CD4-positive, alpha-beta T cell treated with Interferon alpha-2 for 1 hour (primary cell): Measurements from ENCODE around the gene PLA2G4B.

Experiments
- DNase-seq, 2 donors: peaks; one replicate each; pipeline ENCODE4 v3.0.0-alpha.2; 2020 to 2022

Gene PLA2G4B

DNA sequence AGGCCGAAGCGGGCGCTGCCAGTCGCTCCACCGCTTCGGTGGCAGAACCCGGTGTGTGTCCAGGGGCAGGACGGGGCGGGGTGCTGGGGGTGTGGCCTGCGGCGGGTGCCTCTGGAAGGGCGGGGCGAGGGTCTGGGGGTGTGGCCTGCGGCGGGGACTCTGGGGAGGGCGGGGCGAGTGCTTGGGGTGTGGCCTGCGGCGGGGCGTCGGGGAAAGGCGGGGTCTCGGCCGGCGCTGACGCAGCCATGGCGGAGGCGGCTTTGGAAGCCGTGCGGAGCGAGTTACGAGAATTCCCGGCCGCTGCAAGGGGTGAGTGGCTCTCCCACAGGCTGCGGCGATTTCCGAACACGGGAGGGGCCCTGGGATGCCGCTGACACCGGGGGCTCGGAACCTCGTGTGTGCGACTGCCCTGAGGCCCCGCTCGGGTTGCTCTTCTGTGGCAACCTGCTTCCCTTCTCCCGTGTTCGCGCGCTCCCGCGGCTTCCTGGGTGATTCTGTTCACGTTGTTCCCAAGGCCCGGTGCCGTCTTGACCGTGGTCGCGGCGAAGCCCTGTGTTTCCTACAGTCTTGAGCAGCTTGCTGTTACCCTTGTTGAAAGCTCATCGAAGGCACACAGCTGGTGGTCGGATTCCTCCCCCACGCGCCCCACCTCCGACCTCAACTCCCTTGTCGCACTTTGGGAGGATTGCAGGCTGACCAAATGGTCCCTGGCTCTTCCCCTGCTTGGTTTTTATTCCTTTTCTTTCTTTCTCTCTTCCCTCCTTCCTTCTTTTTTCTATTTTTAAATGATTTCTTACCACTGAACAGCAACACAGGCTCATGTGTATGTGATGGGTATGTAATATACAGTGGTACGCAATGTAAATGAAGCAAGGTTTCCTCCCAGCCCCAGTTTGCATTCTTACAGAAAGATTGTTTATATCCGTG, 10.5 kb upstream of the PLA2G4B start, which contains the start of gene JMJD7:
TSS of gene JMJD7 (plus strand) at position 213 of the 927 bp plus-strand sequence. CDS start at position 246, 33 bp downstream.
- peak; percentile 90 to 93 for DNase-seq

DNA sequence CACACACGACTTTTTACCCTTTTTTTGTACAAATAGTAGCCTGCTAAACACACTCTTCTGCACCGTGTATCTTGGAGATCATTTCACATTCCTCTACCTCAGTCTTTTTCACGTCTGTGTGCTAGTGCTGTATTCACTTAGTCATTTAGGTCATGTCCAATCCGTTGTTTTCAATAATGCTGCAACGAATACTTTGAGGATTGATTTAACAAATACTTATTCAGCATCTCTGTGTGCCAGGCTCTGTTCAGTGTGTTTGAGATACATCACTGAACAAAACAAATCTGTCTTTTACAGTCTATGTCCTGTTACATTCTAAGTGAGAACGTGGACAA, 9.9 kb upstream of the PLA2G4B start:
- DNase-seq, result no peak

DNA sequence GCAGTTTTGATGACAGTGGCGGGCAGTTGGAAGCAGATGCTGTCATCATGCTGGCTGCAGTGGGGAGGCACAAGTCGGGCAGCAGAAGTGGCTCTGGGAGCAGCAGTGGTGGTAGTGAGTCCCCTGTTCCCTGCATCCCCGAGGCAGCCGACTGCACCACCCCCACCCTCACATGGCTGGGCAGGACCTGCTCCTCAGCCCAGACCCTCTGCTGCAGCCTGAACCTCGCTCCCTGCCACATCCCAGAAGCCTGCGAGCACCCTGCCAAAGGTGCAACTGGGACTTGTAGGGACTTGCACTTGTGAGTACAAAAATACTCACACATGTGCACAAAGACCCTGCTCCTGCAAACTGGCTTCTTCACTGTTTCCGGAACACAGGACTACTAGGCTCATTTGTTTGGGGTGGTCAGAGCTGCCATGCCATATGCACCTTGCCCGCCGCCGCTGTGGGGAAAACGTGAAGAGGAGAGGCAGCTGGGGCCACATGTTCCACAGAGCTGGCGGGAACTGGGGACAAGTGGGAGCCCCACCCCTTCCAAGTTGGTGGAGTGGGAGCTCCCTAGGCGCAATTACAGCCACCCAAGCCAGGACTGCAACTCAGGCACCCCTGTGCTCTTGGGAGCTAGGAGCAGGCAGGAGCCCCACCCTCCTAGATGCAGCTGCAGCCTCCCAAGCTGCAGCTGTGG, 8.5 kb upstream of the PLA2G4B start:
- no peak for DNase-seq

GRCh38 chr15:41831291-41831690, 7.4 kb upstream of the PLA2G4B start:
- peak; percentile 7 to 60 for DNase-seq

DNA sequence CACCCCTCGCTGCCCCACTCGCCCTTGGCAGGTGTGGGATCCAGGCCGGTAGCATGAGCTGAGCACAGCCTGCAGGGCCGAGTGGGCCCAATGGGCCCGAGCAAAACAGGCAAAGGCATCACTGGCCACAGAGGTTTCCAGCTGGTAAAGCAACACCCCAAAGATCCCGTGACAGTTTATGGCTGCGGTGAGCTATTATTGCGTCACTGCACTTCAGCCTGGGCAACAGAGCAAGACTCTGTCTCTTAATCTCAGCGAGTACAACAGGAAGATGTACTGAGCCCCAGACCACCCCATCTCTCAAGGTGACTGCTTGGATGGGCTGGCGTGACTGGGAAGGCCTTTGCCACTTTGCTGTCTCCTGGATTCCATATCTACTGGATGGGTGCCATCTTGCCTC, 6.4 kb upstream of the PLA2G4B start:
- DNase-seq, result no peak

- no peak for DNase-seq
Measured at GRCh38 chr15:41832875-41833274, 5.8 kb upstream of the PLA2G4B start.

- no peak for DNase-seq
Measured at GRCh38 chr15:41834096-41834495, 4.6 kb upstream of the PLA2G4B start.

GRCh38 chr15:41836073-41836472, 2.6 kb upstream of the PLA2G4B start:
- no peak for DNase-seq

DNA sequence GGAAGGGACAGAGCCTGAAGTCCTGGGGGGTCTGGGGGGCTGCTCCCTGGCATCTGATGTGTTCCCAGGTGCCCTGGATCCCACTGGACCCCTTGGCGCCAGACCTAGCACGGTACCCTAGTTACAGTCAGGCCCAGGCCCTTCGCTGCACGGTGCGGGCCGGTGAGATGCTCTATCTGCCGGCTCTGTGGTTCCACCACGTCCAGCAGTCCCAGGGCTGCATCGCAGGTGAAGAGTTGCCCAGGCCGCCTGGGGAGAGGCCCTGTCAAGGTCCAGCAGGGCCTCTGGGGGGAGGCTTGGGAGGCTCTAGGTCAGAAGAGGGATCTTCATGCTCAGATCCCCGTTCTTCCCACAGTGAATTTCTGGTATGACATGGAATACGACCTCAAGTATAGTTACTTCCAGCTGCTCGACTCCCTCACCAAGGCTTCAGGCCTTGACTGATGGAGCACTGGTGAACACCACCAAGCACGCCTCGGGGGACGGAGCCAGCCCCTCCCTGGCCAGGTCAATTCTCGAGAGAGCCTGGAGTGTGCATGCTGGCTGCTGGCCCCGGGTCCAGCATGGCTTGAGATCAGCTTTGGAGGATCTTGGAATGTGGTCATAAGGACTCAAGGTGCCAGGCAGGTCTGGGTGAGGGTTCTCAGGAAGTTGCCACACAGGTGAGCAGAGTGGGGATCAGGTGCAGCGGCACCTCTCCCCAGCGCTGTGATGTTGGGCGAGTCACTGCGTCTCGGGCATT, 1.8 kb upstream of the PLA2G4B start:
- DNase-seq, result no peak

GRCh38 chr15:41839781-41840491, 1.3 kb downstream of the PLA2G4B start:
- DNase-seq, result no peak

DNA sequence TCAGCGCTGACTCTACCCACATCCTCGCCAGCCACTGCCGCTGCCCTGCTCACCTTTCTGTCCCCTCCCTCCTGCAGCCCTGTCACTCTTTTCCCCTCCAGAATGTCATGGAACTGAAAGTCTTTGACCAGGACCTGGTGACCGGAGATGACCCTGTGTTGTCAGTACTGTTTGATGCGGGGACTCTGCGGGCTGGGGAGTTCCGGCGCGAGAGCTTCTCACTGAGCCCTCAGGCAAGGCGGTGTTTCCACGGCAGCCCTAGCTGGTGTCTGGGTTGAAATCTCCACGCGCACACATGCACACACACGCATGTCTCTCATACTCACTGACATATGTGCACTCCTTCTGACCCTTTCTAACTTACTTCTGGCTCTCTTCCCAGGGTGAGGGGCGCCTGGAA, 2.0 kb downstream of the PLA2G4B start:
- DNase-seq, result no peak

- DNase-seq, result no peak
Measured at GRCh38 chr15:41841131-41841530, 2.5 kb downstream of the PLA2G4B start.

DNA sequence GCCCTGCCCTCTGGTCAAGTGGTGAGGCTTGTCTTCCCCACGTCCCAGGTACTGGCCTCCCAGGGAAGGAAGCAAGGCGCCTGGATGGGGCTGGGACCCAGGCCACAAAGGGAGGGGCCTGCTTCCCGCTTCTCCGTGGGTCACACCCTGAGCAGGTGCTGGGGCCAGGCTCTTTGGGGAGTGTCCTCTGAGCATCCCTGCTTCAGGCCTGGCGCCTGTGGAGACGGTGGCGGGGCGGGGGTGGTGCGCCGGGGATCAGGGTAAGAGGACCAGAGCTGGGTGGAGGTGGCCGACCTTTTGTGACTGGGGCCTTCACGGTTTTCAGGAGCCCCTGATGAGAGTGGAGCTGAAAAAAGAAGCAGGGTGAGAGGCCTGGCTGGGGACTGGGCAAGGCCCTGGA, 3.6 kb downstream of the PLA2G4B start:
- no peak for DNase-seq

- no peak for DNase-seq
Measured at GRCh38 chr15:41843571-41843970, 4.9 kb downstream of the PLA2G4B start.

- no peak for DNase-seq
Measured at GRCh38 chr15:41844814-41845213, 6.2 kb downstream of the PLA2G4B start.

DNA sequence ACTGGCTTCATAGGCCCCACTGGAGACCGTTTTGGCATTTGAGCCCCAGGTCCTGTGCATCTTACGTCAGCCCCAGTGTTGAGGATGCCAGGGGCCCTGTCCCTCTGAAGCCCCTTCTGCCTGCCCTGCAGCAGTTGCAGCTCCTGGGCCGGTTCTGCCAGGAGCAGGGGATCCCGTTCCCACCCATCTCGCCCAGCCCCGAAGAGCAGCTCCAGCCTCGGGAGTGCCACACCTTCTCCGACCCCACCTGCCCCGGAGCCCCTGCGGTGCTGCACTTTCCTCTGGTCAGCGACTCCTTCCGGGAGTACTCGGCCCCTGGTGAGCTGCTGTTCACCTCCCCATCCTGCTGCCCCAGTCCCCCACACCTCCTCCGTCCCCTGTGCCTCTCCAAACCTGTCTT, 8.6 kb downstream of the PLA2G4B start:
- DNase-seq, result no peak

DNA sequence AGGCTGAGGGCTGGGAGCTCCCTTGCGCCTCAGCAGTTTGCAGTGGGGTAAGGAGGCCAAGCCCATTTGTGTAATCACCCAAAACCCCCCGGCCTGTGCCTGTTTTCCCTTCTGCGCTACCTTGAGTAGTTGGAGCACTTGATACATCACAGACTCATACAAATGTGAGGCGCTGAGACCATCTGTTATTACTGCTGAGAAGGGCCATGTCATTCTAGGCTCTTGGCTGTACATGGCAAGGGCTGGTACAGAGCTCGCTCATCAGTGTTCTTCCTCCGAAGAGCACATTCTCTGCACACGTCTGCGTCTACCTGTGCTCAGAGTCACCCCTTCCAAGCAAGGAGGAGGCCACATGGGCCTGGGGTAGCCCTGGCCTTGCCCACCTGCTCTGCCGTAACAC, 9.3 kb downstream of the PLA2G4B start:
- no peak for DNase-seq

- DNase-seq, result no peak
Measured at GRCh38 chr15:41848631-41849030, 10.0 kb downstream of the PLA2G4B start.

- no peak for DNase-seq
Measured at GRCh38 chr15:41849204-41849603, 10.6 kb downstream of the PLA2G4B start.

DNA sequence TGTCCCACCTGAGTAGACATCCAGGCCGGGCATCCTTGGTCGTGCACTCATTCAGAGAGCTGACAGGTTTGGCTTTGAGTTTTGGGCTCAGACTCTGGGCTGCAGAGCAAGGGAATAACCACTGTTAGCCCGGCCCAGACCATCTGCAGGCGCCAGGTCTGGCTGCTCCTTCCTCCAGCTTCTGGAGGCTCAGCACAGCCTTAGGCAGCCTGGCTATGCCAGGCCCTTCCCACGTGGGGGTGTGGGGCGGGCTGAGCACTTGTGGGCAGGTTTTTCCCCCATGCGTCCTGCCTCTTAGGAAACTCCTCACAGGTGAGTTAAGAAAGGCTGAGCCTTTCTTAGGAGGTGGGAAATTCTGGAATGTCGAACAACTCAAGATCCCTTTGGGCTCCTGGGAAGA, 11.2 kb downstream of the PLA2G4B start:
- DNase-seq, result no peak

DNA sequence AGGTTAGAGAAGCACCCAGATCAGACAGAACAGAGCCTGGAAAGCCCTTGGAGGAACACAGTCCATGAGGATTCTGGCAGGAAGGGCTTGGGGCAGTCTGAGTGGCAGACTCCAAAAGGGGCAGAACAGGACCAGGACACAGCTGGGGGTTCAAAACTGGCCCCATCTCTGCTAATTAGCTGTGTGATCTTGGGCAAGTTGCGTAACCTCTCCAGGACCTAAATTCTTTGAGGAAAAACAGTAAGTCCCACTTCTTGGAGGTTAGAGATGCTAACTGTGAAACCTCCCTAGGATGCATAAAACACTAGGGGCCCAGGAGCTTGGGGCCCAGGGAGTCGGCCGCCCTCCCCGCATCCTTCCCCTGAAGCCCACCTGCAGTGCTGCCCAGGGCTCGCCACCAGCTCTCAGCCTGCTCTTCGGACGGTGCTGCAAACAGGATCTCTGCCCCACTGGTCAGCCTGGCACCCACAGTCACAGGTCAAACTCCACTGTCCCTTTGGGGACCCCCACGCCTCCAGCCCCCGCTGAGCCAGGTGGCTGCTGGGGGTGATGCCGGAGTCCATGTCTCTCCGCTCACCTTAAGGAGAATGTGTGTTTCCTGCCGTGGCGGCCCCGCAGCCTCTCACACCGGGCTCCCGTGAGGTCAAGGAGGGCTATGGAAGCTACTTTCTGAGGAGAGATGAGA, 12.0 kb downstream of the PLA2G4B start:
- DNase-seq, result no peak

DNA sequence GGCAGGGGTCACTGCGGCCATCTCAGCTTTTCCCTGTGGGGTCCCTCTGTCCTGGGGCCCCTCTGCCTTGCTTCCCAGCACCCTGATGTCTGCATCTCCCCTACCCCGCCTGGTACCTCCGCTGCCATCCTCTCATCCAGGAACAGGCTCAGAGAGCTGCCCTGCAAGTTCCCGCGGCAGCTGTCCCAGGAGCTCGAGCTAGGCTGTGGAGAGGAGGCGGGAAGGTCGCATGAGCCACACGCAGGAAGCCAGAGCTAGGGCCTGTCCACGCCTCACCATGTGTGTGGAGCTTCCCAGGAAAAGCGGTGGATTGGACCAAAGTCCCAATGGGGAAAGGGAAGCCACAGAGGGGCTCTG, 12.5 kb downstream of the PLA2G4B start:
- DNase-seq, result no peak
